ENCODE results near the gene GHRH.

The GHRH gene

GRCh38 chr20:37238426-37238825 lies 23.2 kb downstream of the GHRH start:
- Histone ChIP-seq H4K20me1 (ENCODE audit: insufficient read depth, low read length) (no peaks in the 10 kb centered on the region), H3K36me3 (replicated peaks; ENCODE audit: low read depth, low read length) (peaks cover 93% of the 10 kb centered on the region), H2AFZ (ENCODE audit: low read depth, low read length) (no peak overlapping the region), H3K9me3 (ENCODE audit: insufficient read depth, low read length) (no peaks in the 10 kb centered on the region), H3K4me2 (ENCODE audit: low read length) (no peak overlapping the region), H3K4me3 (ENCODE audit: low read length) (no peak overlapping the region), H3K27ac (ENCODE audit: low read length) (no peak overlapping the region), H3K79me2 (ENCODE audit: low read length) (no peaks in the 10 kb centered on the region), H3K9ac (ENCODE audit: low read length) (no peak overlapping the region), H3K27me3 (ENCODE audit: low read depth, low read length) (no peaks in the 10 kb centered on the region), H3K4me1 (ENCODE audit: low read length) (no peaks in the 10 kb centered on the region)
- no peak for TF ChIP-seq EZH2phosphoT487 (IDR thresholded peaks at IDR 0.05; ENCODE audit: low read depth)
- TF ChIP-seq CTCF (IDR thresholded peaks at IDR 0.05; ENCODE audit: low read depth, low read length) = no peak

GRCh38 chr20:37237656-37238055 lies 24.0 kb downstream of the GHRH start:
- H3K9ac ChIP-seq (ENCODE audit: low read length) = no peak overlapping the region
- no peaks in the 10 kb centered on the region for H4K20me1 ChIP-seq (ENCODE audit: insufficient read depth, low read length)
- no peaks in the 10 kb centered on the region for H3K27me3 ChIP-seq (ENCODE audit: low read depth, low read length)
- H2AFZ ChIP-seq (ENCODE audit: low read depth, low read length) = no peak overlapping the region
- H3K4me2 ChIP-seq (ENCODE audit: low read length) = no peak overlapping the region
- H3K79me2 ChIP-seq (ENCODE audit: low read length) = no peaks in the 10 kb centered on the region
- no peak overlapping the region for H3K4me3 ChIP-seq (ENCODE audit: low read length)
- TF ChIP-seq CTCF (IDR thresholded peaks at IDR 0.05; ENCODE audit: low read depth, low read length) (no peak), EZH2phosphoT487 (IDR thresholded peaks at IDR 0.05; ENCODE audit: low read depth) (no peak)
- H3K36me3 ChIP-seq (replicated peaks; ENCODE audit: low read depth, low read length) = peaks cover 89% of the 10 kb centered on the region
- no peak overlapping the region for H3K27ac ChIP-seq (ENCODE audit: low read length)
- H3K4me1 ChIP-seq (ENCODE audit: low read length) = no peaks in the 10 kb centered on the region
- no peaks in the 10 kb centered on the region for H3K9me3 ChIP-seq (ENCODE audit: insufficient read depth, low read length)

GRCh38 chr20:37236462-37236861 lies 25.2 kb downstream of the GHRH start:
- no peak overlapping the region for H3K27ac ChIP-seq (ENCODE audit: low read length)
- H3K36me3 ChIP-seq (replicated peaks; ENCODE audit: low read depth, low read length) = peaks cover 91% of the 10 kb centered on the region
- no peak overlapping the region for H3K4me3 ChIP-seq (ENCODE audit: low read length)
- H3K9ac ChIP-seq (ENCODE audit: low read length) = no peak overlapping the region
- no peak overlapping the region for H3K4me2 ChIP-seq (ENCODE audit: low read length)
- H4K20me1 ChIP-seq (ENCODE audit: insufficient read depth, low read length) = no peaks in the 10 kb centered on the region
- TF ChIP-seq EZH2phosphoT487 (IDR thresholded peaks at IDR 0.05; ENCODE audit: low read depth) = no peak
- no peak for TF ChIP-seq CTCF (IDR thresholded peaks at IDR 0.05; ENCODE audit: low read depth, low read length)
- no peaks in the 10 kb centered on the region for H3K4me1 ChIP-seq (ENCODE audit: low read length)
- no peaks in the 10 kb centered on the region for H3K27me3 ChIP-seq (ENCODE audit: low read depth, low read length)
- H3K9me3 ChIP-seq (ENCODE audit: insufficient read depth, low read length) = no peaks in the 10 kb centered on the region
- H3K79me2 ChIP-seq (ENCODE audit: low read length) = no peaks in the 10 kb centered on the region
- no peak overlapping the region for H2AFZ ChIP-seq (ENCODE audit: low read depth, low read length)

- Histone ChIP-seq H3K9me3 (ENCODE audit: insufficient read depth, low read length) (no peaks in the 10 kb centered on the region), H3K4me3 (ENCODE audit: low read length) (no peak overlapping the region), H3K36me3 (replicated peaks; ENCODE audit: low read depth, low read length) (peaks cover 90% of the 10 kb centered on the region), H3K4me1 (ENCODE audit: low read length) (no peaks in the 10 kb centered on the region), H3K4me2 (ENCODE audit: low read length) (no peak overlapping the region), H3K27ac (ENCODE audit: low read length) (no peak overlapping the region), H3K27me3 (ENCODE audit: low read depth, low read length) (no peaks in the 10 kb centered on the region), H3K9ac (ENCODE audit: low read length) (no peak overlapping the region), H3K79me2 (ENCODE audit: low read length) (no peaks in the 10 kb centered on the region), H2AFZ (ENCODE audit: low read depth, low read length) (no peak overlapping the region), H4K20me1 (ENCODE audit: insufficient read depth, low read length) (no peaks in the 10 kb centered on the region)
- no peak for TF ChIP-seq EZH2phosphoT487 (IDR thresholded peaks at IDR 0.05; ENCODE audit: low read depth)
- TF ChIP-seq CTCF (IDR thresholded peaks at IDR 0.05; ENCODE audit: low read depth, low read length) = no peak
Observed at GRCh38 chr20:37235065-37235464, 26.5 kb downstream of the GHRH start.
